HEK293 (cell line): ENCODE data around the gene QPCT.

Experiments used
- HOXA7 ChIP-seq: sonication (generic); formaldehyde crosslinking; IDR thresholded peaks from 2 replicates; pipeline ENCODE4 v1.8.1; 2022; ENCODE audit warnings: missing genetic modification reagents, borderline replicate concordance
- MEIS1 ChIP-seq: sonication (generic); formaldehyde crosslinking; IDR thresholded peaks from 2 replicates; pipeline ENCODE4 v1.8.1; 2022; ENCODE audit warnings: missing genetic modification reagents, mild to moderate bottlenecking, borderline replicate concordance
- SP2 ChIP-seq: fragments of 450-650 bp; formaldehyde crosslinking; IDR thresholded peaks from 2 replicates; pipeline ENCODE4 v1.5.1; 2016; ENCODE audit warnings: missing biosample characterization, missing genetic modification characterization
- SP7 ChIP-seq: fragments of 450-650 bp; formaldehyde crosslinking; IDR thresholded peaks from 2 replicates; pipeline ENCODE4 v1.5.1; 2016; ENCODE audit warnings: missing biosample characterization, missing genetic modification characterization
- ZNF114 ChIP-seq: fragments of 450-650 bp; formaldehyde crosslinking; IDR thresholded peaks from 2 replicates; pipeline ENCODE4 v1.5.0; 2017; ENCODE audit warnings: missing biosample characterization, missing genetic modification characterization
- ZNF350 ChIP-seq: fragments of 450-650 bp; formaldehyde crosslinking; IDR thresholded peaks from 2 replicates; pipeline ENCODE4 v1.5.0; 2017; ENCODE audit warnings: missing biosample characterization, mild to moderate bottlenecking, missing genetic modification characterization
- ZSCAN30 ChIP-seq: fragments of 450-650 bp; IDR thresholded peaks from 2 replicates; pipeline ENCODE4 v1.5.1; 2018; ENCODE audit warnings: missing biosample characterization, mild to moderate bottlenecking, missing genetic modification characterization, moderate library complexity
- TF ChIP-seq, protein P1 (sequence below): fragments of 450-650 bp; formaldehyde crosslinking; IDR thresholded peaks from 2 replicates; pipeline ENCODE4 v1.5.1; 2017; ENCODE audit warnings: missing biosample characterization, missing genetic modification characterization
- TF ChIP-seq, protein P2 (sequence below): fragments of 450-650 bp; formaldehyde crosslinking; IDR thresholded peaks from 2 replicates; pipeline ENCODE4 v1.5.1; 2016; ENCODE audit warnings: missing biosample characterization, missing genetic modification characterization
- TF ChIP-seq, protein P3 (sequence below): fragments of 450-650 bp; formaldehyde crosslinking; IDR thresholded peaks from 2 replicates; pipeline ENCODE4 v1.5.1; 2016; ENCODE audit warnings: missing biosample characterization, missing genetic modification characterization, borderline replicate concordance
- TF ChIP-seq, protein P4 (sequence below): IDR thresholded peaks from 2 replicates; pipeline ENCODE4 v1.6.1; 2011; ENCODE audit warnings: mild to moderate bottlenecking, low read depth, low read length, borderline replicate concordance
- TF ChIP-seq, protein P5 (sequence below): fragments of 450-650 bp; IDR thresholded peaks from 2 replicates; pipeline ENCODE4 v1.5.1; 2018; ENCODE audit warnings: missing biosample characterization, missing genetic modification characterization

DNA sequence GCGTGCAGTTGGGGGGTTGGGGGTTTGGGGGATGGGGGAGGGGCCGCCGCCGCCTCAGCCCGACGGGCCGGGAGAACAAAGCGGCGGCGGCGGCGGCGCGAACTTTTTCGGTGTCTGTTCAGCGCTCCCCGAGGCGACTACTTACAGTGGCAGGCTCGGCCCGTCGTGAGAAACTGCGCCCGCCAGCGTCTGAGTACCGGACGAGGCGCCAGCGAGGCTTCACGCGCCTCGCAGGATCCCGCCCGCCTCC lies 20.0 kb upstream of the QPCT start:
- TF ChIP-seq, protein P1, sequence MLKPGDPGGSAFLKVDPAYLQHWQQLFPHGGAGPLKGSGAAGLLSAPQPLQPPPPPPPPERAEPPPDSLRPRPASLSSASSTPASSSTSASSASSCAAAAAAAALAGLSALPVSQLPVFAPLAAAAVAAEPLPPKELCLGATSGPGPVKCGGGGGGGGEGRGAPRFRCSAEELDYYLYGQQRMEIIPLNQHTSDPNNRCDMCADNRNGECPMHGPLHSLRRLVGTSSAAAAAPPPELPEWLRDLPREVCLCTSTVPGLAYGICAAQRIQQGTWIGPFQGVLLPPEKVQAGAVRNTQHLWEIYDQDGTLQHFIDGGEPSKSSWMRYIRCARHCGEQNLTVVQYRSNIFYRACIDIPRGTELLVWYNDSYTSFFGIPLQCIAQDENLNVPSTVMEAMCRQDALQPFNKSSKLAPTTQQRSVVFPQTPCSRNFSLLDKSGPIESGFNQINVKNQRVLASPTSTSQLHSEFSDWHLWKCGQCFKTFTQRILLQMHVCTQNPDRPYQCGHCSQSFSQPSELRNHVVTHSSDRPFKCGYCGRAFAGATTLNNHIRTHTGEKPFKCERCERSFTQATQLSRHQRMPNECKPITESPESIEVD (tag by site-specific recombination): no peak
- no peak for TF ChIP-seq ZNF114 (tag by site-specific recombination)
- TF ChIP-seq, protein P2, sequence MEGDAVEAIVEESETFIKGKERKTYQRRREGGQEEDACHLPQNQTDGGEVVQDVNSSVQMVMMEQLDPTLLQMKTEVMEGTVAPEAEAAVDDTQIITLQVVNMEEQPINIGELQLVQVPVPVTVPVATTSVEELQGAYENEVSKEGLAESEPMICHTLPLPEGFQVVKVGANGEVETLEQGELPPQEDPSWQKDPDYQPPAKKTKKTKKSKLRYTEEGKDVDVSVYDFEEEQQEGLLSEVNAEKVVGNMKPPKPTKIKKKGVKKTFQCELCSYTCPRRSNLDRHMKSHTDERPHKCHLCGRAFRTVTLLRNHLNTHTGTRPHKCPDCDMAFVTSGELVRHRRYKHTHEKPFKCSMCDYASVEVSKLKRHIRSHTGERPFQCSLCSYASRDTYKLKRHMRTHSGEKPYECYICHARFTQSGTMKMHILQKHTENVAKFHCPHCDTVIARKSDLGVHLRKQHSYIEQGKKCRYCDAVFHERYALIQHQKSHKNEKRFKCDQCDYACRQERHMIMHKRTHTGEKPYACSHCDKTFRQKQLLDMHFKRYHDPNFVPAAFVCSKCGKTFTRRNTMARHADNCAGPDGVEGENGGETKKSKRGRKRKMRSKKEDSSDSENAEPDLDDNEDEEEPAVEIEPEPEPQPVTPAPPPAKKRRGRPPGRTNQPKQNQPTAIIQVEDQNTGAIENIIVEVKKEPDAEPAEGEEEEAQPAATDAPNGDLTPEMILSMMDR (tag by site-specific recombination): no peak
- TF ChIP-seq SP2 (tag by site-specific recombination): peak; percentile 11; the same call in 1 of the 2 replicates
- TF ChIP-seq, protein P3, sequence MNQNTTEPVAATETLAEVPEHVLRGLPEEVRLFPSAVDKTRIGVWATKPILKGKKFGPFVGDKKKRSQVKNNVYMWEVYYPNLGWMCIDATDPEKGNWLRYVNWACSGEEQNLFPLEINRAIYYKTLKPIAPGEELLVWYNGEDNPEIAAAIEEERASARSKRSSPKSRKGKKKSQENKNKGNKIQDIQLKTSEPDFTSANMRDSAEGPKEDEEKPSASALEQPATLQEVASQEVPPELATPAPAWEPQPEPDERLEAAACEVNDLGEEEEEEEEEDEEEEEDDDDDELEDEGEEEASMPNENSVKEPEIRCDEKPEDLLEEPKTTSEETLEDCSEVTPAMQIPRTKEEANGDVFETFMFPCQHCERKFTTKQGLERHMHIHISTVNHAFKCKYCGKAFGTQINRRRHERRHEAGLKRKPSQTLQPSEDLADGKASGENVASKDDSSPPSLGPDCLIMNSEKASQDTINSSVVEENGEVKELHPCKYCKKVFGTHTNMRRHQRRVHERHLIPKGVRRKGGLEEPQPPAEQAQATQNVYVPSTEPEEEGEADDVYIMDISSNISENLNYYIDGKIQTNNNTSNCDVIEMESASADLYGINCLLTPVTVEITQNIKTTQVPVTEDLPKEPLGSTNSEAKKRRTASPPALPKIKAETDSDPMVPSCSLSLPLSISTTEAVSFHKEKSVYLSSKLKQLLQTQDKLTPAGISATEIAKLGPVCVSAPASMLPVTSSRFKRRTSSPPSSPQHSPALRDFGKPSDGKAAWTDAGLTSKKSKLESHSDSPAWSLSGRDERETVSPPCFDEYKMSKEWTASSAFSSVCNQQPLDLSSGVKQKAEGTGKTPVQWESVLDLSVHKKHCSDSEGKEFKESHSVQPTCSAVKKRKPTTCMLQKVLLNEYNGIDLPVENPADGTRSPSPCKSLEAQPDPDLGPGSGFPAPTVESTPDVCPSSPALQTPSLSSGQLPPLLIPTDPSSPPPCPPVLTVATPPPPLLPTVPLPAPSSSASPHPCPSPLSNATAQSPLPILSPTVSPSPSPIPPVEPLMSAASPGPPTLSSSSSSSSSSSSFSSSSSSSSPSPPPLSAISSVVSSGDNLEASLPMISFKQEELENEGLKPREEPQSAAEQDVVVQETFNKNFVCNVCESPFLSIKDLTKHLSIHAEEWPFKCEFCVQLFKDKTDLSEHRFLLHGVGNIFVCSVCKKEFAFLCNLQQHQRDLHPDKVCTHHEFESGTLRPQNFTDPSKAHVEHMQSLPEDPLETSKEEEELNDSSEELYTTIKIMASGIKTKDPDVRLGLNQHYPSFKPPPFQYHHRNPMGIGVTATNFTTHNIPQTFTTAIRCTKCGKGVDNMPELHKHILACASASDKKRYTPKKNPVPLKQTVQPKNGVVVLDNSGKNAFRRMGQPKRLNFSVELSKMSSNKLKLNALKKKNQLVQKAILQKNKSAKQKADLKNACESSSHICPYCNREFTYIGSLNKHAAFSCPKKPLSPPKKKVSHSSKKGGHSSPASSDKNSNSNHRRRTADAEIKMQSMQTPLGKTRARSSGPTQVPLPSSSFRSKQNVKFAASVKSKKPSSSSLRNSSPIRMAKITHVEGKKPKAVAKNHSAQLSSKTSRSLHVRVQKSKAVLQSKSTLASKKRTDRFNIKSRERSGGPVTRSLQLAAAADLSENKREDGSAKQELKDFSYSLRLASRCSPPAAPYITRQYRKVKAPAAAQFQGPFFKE (tag by site-specific recombination): no peak
- no peak for TF ChIP-seq HOXA7
- TF ChIP-seq, protein P4, sequence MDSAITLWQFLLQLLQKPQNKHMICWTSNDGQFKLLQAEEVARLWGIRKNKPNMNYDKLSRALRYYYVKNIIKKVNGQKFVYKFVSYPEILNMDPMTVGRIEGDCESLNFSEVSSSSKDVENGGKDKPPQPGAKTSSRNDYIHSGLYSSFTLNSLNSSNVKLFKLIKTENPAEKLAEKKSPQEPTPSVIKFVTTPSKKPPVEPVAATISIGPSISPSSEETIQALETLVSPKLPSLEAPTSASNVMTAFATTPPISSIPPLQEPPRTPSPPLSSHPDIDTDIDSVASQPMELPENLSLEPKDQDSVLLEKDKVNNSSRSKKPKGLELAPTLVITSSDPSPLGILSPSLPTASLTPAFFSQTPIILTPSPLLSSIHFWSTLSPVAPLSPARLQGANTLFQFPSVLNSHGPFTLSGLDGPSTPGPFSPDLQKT: no peak
- TF ChIP-seq MEIS1 (CRISPR knock-in tag): no peak
- no peak for TF ChIP-seq SP7
- no peak for TF ChIP-seq ZSCAN30 (tag by site-specific recombination)
- TF ChIP-seq, protein P5, sequence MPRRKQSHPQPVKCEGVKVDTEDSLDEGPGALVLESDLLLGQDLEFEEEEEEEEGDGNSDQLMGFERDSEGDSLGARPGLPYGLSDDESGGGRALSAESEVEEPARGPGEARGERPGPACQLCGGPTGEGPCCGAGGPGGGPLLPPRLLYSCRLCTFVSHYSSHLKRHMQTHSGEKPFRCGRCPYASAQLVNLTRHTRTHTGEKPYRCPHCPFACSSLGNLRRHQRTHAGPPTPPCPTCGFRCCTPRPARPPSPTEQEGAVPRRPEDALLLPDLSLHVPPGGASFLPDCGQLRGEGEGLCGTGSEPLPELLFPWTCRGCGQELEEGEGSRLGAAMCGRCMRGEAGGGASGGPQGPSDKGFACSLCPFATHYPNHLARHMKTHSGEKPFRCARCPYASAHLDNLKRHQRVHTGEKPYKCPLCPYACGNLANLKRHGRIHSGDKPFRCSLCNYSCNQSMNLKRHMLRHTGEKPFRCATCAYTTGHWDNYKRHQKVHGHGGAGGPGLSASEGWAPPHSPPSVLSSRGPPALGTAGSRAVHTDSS (tag by site-specific recombination): no peak
- no peak for TF ChIP-seq ZNF350 (tag by site-specific recombination)
